Aorta (tissue), 5 donors: Measurements from ENCODE around the gene ARID1B. TPM values are rescaled to one million over a fixed set of nuclear protein-coding genes. Genes with fewer than 3 reads are reported as not detected.
A peak's percentile ranks its signal among the peaks of the same experiment; 100 is the strongest.

Experiments
- ATAC-seq: fragments of 200-7000 bp; cut with Tn5 transposase; one replicate; pipeline ENCODE4 v1.9.1; 2022; ENCODE audit warnings: moderate library complexity; ENCODE audit not compliant: low FRiP score
- DNase-seq, 2 donors: peaks; one replicate each; pipeline ENCODE4 v3.0.0-alpha.2; 2020
- H3K27ac ChIP-seq, 2 donors: one replicate each; pipeline ENCODE4 v1.5.1; 2013; ENCODE audit warnings: low read length in 2 of 2, mild to moderate bottlenecking in 2 of 2, moderate library complexity in 2 of 2, control low read depth in 1 of 2, inconsistent platforms in 1 of 2, low read depth in 1 of 2
- H3K27me3 ChIP-seq, 2 donors: one replicate each; pipeline ENCODE4 v1.6.1; 2013; ENCODE audit warnings: control low read depth in 1 of 2, low read length in 1 of 2, mild to moderate bottlenecking in 1 of 2, moderate library complexity in 1 of 2; ENCODE audit not compliant: insufficient read depth in 2 of 2, control insufficient read depth in 1 of 2
- H3K36me3 ChIP-seq, 2 donors: one replicate each; pipeline ENCODE4 v1.6.1; 2013; ENCODE audit warnings: control low read depth in 1 of 2, low read length in 1 of 2, mild to moderate bottlenecking in 1 of 2; ENCODE audit not compliant: insufficient read depth in 2 of 2, control insufficient read depth in 1 of 2
- H3K4me1 ChIP-seq, 2 donors: one replicate each; pipeline ENCODE4 v1.6.1; 2013; ENCODE audit warnings: low read length in 2 of 2, control low read depth in 1 of 2, mild to moderate bottlenecking in 1 of 2, moderate library complexity in 1 of 2; ENCODE audit not compliant: insufficient read depth in 2 of 2, control insufficient read depth in 1 of 2
- H3K4me3 ChIP-seq, 2 donors: one replicate each; pipeline ENCODE4 v1.5.1; 2013; ENCODE audit warnings: low read length in 2 of 2, control low read depth in 1 of 2, mild to moderate bottlenecking in 1 of 2
- H3K9me3 ChIP-seq: one replicate; pipeline ENCODE4 v1.6.1; 2013; ENCODE audit warnings: mild to moderate bottlenecking, low read length; ENCODE audit not compliant: control insufficient read depth
- WGBS, 2 donors: extraction: QIAGEN DNeasy Blood & Tissue Kit; methylation state at CpG; one replicate each; pipeline ENCODE4 v1.1.7; 2013; 5-methylcytosine and 5-hydroxymethylcytosine counted together
- intact Hi-C, 2 donors: fragments of 100-400 bp; cut with DNase I; formaldehyde crosslinking; loops; one replicate each; pipeline versions ENCODE4 v1.14.2 to v1.15.0; 2022
- polyA plus RNA-seq, 2 donors: library from polyadenylated mRNA; stranded (reverse); fragments of 200-250 nt; gene quantifications; one replicate each; pipeline ENCODE4 v1.2.3, GENCODE V29; 2013
- total RNA-seq, 2 donors: library from RNA; stranded (reverse); fragmentation: NEBNext Ultra II Directional; extraction: Animal tissue kit (Norgen Biotek cat#: 25700); gene quantifications; one replicate each; pipeline ENCODE4 v1.2.1, GENCODE V29; 2021
- donor health status: healthy with polysubstance abuse.
- donor health status: Bipolar disorder and iron deficiency.
- donor health status: DM: no; HTN: no; CAD: no.
- donor health status: DM: no; HTN: no; CAD: no.
- donor health status: DM: yes; HTN: yes; CAD: no.

ARID1B gene
- total and polyA plus RNA-seq, 4 donors = 6.5 to 143 (median 54.5) TPM

DNA sequence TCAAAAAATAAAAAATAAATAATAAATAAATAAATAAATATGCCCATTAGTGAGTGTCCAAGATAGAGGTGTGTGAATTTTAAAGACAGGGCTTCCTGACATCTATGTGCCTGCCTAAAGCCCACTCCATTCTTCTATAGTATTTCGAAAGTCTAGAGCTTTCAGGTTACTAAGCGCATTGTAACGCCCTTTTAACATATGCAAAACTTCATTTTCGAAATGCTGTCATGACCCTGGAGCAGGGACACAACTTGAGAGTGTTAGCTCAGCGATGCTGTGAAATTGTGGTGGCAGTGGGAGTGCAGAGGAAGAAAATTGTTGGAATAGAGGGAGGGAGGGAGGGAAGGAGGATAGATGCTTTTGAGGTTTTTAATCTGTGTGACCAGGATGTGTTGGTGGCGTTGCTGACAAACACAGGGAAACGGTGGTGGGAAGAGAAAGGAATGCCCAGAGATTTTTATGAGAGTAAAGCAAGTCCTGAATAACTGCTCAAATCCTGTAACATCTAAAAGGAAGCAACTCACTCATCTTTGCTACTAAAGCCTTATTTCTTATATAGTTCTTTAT is 169.3 kb downstream of the ARID1B start:
- no peaks in the 10 kb centered on the region for H3K9me3 ChIP-seq
- no peak overlapping the region for H3K4me3 ChIP-seq
- ATAC-seq (no peak), DNase-seq (no peak)
- WGBS, 2 donors = 87 to 90% methylated on average over 7 of the region's 7 CpGs
- no peaks in the 10 kb centered on the region for H3K36me3 ChIP-seq
- intact Hi-C loops = loop anchor here (10.0 kb wide), 1 partner anchor 162 kb away; no protein-coding TSS in a partner anchor
- no peaks in the 10 kb centered on the region for H3K27me3 ChIP-seq
- peaks cover 2 to 8% of the 10 kb centered on the region in 2 donors for H3K4me1 ChIP-seq
- H3K27ac ChIP-seq = no peak overlapping the region

- WGBS, 2 donors = 95 to 97% methylated on average over 6 of the region's 6 CpGs
- Histone ChIP-seq H3K9me3 (no peaks in the 10 kb centered on the region), H3K4me1 (peaks cover 2 to 4% of the 10 kb centered on the region in 2 donors), H3K36me3 (no peaks in the 10 kb centered on the region), H3K4me3 (no peak overlapping the region), H3K27me3 (no peaks in the 10 kb centered on the region), H3K27ac (no peak overlapping the region)
- ATAC-seq (peak; percentile 6), DNase-seq (no peak)
- intact Hi-C loops = loop anchor here (10.0 kb wide), 1 partner anchor 163 kb away; no protein-coding TSS in a partner anchor
Observed at GRCh38 chr6:156948277-156948676, 171.1 kb downstream of the ARID1B start.

- Histone ChIP-seq H3K27ac (no peak overlapping the region), H3K27me3 (no peaks in the 10 kb centered on the region), H3K36me3 (no peaks in the 10 kb centered on the region), H3K9me3 (no peaks in the 10 kb centered on the region), H3K4me1 (peaks cover 2 to 4% of the 10 kb centered on the region in 2 donors), H3K4me3 (no peak overlapping the region)
- DNase-seq (no peak), ATAC-seq (no peak)
- intact Hi-C loops = loop anchor here (10.0 kb wide), 1 partner anchor 164 kb away; no protein-coding TSS in a partner anchor
- WGBS, 2 donors = 53 to 58% methylated on average over 2 of the region's 2 CpGs
Observed at GRCh38 chr6:156948807-156949206, 171.6 kb downstream of the ARID1B start.

- no peaks in the 10 kb centered on the region for H3K9me3 ChIP-seq
- peaks cover 2 to 4% of the 10 kb centered on the region in 2 donors for H3K4me1 ChIP-seq
- WGBS, 2 donors = 3 to 9% methylated on average over 2 of the region's 2 CpGs
- intact Hi-C loops = loop anchor here (10.0 kb wide), 1 partner anchor 165 kb away; no protein-coding TSS in a partner anchor
- no peak for DNase-seq
- ATAC-seq = peak; percentile 53
- no peaks in the 10 kb centered on the region for H3K27me3 ChIP-seq
- H3K27ac ChIP-seq = no peak overlapping the region
- no peak overlapping the region for H3K4me3 ChIP-seq
- no peaks in the 10 kb centered on the region for H3K36me3 ChIP-seq
Observed at GRCh38 chr6:156949376-156949775, 172.2 kb downstream of the ARID1B start.

- WGBS, 2 donors = 97 to 98% methylated on average over 2 of the region's 2 CpGs
- H3K4me1 ChIP-seq = peaks cover 2 to 4% of the 10 kb centered on the region in 2 donors
- intact Hi-C loops = no loop called here
Observed at GRCh38 chr6:156950084-156950483, 172.9 kb downstream of the ARID1B start.

DNA sequence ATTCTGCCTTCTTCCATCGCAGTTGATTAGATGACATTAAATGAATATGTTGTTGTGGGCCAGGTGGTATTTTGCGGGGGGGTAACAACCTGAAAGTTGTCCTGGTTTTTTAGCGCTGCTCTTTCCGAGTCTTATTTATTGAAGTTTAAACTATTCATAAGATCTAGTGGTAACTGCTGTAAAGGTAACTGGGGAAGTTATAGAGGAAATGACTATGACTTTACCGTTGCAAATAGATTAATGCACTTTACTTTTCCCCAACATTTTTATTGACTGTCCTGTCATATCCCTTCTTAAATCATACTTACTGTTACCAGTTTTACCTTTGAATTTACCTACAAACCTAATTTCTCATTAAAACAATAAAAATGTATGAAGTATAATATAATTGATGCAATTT is 173.4 kb downstream of the ARID1B start:
- Histone ChIP-seq H3K27me3 (no peaks in the 10 kb centered on the region), H3K4me3 (no peak overlapping the region), H3K4me1 (peaks cover 2 to 4% of the 10 kb centered on the region in 2 donors), H3K27ac (no peak overlapping the region), H3K9me3 (no peaks in the 10 kb centered on the region), H3K36me3 (no peaks in the 10 kb centered on the region)
- intact Hi-C loops = no loop called here
- WGBS, 2 donors = 89 to 92% methylated on average over 5 of the region's 5 CpGs
- ATAC-seq = no peak
- no peak for DNase-seq

More at GRCh38 chr6:156950084-156950483, 172.9 kb downstream of the ARID1B start:
- no peak overlapping the region for H3K27ac ChIP-seq
- no peaks in the 10 kb centered on the region for H3K9me3 ChIP-seq
- DNase-seq (no peak), ATAC-seq (no peak)
- no peaks in the 10 kb centered on the region for H3K36me3 ChIP-seq
- no peaks in the 10 kb centered on the region for H3K27me3 ChIP-seq
- no peak overlapping the region for H3K4me3 ChIP-seq

GRCh38 chr6:156952401-156952800 is 175.2 kb downstream of the ARID1B start:
- peaks cover 2 to 10% of the 10 kb centered on the region in 2 donors for H3K4me1 ChIP-seq
- no peak for ATAC-seq
- H3K27ac ChIP-seq = no peak overlapping the region
- no peak for DNase-seq
- H3K9me3 ChIP-seq = no peaks in the 10 kb centered on the region
- H3K4me3 ChIP-seq = no peak overlapping the region
- intact Hi-C loops = no loop called here
- no peaks in the 10 kb centered on the region for H3K27me3 ChIP-seq
- no peaks in the 10 kb centered on the region for H3K36me3 ChIP-seq
- 85 to 89% methylated on average over 5 of the region's 5 CpGs for WGBS, 2 donors

DNA sequence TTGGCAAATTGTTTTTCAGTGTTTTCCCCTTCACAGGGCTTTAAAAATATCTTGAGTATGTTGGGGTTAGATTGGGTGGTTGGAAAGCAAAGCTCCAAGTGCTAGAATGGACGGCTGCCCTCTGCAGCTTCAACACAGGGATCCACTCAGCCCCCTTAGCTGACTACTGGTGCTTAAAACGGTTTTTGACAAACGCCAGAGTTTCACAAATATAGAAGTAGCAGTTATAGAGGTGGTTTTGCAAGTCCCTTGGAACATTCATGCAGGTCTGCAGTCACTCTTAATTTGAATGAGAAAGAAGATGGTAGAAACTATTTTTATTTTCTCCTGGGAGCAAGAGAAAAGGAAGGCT is 175.9 kb downstream of the ARID1B start:
- 21 to 24% methylated on average over 3 of the region's 3 CpGs for WGBS, 2 donors
- Histone ChIP-seq H3K27ac (no peak overlapping the region), H3K4me1 (peaks cover 2 to 6% of the 10 kb centered on the region in 2 donors), H3K4me3 (no peak overlapping the region), H3K9me3 (no peaks in the 10 kb centered on the region), H3K36me3 (no peaks in the 10 kb centered on the region), H3K27me3 (no peaks in the 10 kb centered on the region)
- intact Hi-C loops = no loop called here
- DNase-seq (no peak), ATAC-seq (no peak)

DNA sequence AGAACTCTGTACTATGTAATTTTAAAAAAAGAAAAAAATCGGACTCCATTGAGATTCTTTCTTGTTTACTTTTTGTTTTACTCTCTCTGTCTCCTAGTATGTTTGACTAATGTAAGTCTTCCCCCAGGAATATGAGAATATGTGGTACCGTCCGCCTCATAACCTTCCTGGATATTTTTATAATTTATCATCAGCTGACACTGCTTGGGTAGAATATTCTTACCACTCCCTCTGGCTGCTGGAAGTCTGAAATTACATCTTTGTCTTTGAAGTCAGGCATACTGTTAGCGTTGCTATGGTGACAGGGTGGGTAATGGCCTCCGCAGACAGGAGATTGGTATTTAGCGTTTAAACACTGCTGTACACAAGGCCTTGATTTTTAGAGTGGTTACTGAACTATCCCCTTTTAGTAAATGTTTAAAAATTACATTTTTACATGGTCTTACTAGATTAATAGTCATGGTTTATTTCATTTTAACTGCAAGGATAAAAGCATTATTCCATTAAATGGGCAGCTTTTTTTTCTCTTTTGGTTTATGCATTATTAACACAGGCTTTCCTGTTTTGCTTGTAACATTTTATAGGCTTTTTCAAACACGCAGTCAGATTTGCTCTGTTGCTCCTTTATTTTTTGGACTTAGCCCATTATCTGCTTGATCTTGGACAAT is 176.4 kb downstream of the ARID1B start:
- intact Hi-C loops = no loop called here
- H3K4me3 ChIP-seq = no peak overlapping the region
- peaks cover 2 to 6% of the 10 kb centered on the region in 2 donors for H3K4me1 ChIP-seq
- no peaks in the 10 kb centered on the region for H3K9me3 ChIP-seq
- H3K27ac ChIP-seq = no peak overlapping the region
- ATAC-seq (peak; percentile 37), DNase-seq (no peak)
- 24 to 25% methylated on average over 7 of the region's 7 CpGs for WGBS, 2 donors
- H3K27me3 ChIP-seq = no peaks in the 10 kb centered on the region
- H3K36me3 ChIP-seq = no peaks in the 10 kb centered on the region
